SK-MEL-5 (cell line): ENCODE results near the gene CHCHD4. TPM values are rescaled to one million over a fixed set of nuclear protein-coding genes. Genes with fewer than 3 reads are reported as not detected.

ENCODE experiments used
- DNase-seq: peaks from one replicate; pipeline ENCODE4 v3.0.0-alpha.2; 2016; ENCODE audit warnings: low read depth, low spot score
- in situ Hi-C: cut with HindIII; loops from 2 replicates; pipeline ENCODE4 v1.10.0; 2016; ENCODE audit warnings: low sequenced_read_pairs, high pct_unique_total_duplicates, low pct_unique_long_range_greater_than_20kb
- polyA plus RNA-seq, 2 experiments: library from polyadenylated mRNA; depleted of rRNA; stranded (reverse); fragments of >200 nt; gene quantifications; 2 replicates each; pipeline ENCODE4 v1.2.3, GENCODE V29; 2015
- total RNA-seq: library from RNA; depleted of rRNA; stranded (reverse); fragments of >200 nt; shearing (Covaris generic); gene quantifications from 2 replicates; pipeline ENCODE4 v1.2.3, GENCODE V29; 2014; rRNA removed

CHCHD4 gene
- total RNA-seq, result 41.0 and 42.3 TPM in 2 replicates
- polyA plus RNA-seq (2015; cell fraction: cytosol; rRNA removed), result 30.3 and 34.7 TPM in 2 replicates
- 5.8 and 6.7 TPM in 2 replicates for polyA plus RNA-seq (2015; cell fraction: nucleus; rRNA removed)

- in situ Hi-C loops, result no loop called here
These were observed at the start of gene CHCHD4, which contains the start of gene TMEM43 for GRCh38 chr3:14124615-14125192. Gene CHCHD4, minus strand, starts transcription at chr3:14124870. Its CDS starts 194 bp downstream, at chr3:14124676. Gene TMEM43, plus strand, starts transcription at chr3:14125052. Its CDS starts 142 bp downstream, at chr3:14125194.

DNA sequence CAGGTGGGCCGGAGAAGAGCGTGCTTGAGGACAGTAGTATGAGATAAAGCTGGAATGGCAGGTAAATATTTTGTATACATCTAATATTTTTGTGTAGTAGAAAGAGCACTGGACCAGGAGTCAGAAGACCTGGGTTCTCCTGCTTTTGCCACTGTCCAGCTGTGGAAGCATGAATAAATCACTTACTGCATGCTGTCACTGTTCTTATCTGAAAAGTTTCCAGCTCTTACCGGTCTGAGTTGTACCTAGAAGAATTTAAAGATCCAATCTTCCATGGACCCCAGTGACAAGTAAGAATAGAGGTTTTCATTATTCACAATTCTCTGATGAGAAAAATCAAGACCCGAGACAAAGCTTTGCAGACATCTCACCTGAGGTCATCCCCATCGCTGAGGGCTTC, 47.8 kb upstream of the CHCHD4 start:
- in situ Hi-C loops, result no loop called here
- DNase-seq, result no peak

More at GRCh38 chr3:14124615-14125192, at the start of gene CHCHD4, which contains the start of gene TMEM43:
- DNase-seq, result peak; percentile 99

- DNase-seq, result no peak
These were observed 46.0 kb upstream of the CHCHD4 start for GRCh38 chr3:14170531-14171159.

DNA sequence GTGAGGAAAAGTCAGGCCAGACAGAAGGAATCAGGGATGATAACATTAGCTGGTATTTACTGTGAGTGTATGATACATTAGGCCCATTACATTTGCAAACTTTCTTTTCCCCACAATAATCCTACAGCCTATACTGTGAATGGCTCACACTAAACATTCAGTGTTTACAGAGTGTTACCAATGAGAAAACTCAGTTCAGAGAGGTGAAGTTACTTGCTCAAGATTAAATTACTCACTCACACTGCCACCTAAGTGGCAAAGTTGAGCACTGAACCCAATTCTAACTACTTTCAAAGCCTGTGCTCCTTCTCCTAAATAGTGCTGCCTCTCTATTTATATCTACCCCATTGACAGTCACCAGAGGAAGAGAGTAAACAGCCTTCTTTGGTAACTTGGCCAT, 45.2 kb upstream of the CHCHD4 start:
- no peak for DNase-seq
- in situ Hi-C loops, result no loop called here

More at GRCh38 chr3:14170531-14171159, 46.0 kb upstream of the CHCHD4 start:
- in situ Hi-C loops, result no loop called here

GRCh38 chr3:14169435-14169834, 44.8 kb upstream of the CHCHD4 start:
- DNase-seq, result no peak
- in situ Hi-C loops, result no loop called here

- in situ Hi-C loops, result no loop called here
- DNase-seq, result peak; percentile 38
These were observed 42.4 kb upstream of the CHCHD4 start for GRCh38 chr3:14166877-14167603.

GRCh38 chr3:14162178-14162577, 37.5 kb upstream of the CHCHD4 start:
- in situ Hi-C loops, result no loop called here
- DNase-seq, result no peak

- DNase-seq, result no peak
- in situ Hi-C loops, result no loop called here
These were observed 36.6 kb upstream of the CHCHD4 start for GRCh38 chr3:14161282-14161681.

- in situ Hi-C loops, result no loop called here
- no peak for DNase-seq
These were observed 34.8 kb upstream of the CHCHD4 start for GRCh38 chr3:14159426-14159825.

DNA sequence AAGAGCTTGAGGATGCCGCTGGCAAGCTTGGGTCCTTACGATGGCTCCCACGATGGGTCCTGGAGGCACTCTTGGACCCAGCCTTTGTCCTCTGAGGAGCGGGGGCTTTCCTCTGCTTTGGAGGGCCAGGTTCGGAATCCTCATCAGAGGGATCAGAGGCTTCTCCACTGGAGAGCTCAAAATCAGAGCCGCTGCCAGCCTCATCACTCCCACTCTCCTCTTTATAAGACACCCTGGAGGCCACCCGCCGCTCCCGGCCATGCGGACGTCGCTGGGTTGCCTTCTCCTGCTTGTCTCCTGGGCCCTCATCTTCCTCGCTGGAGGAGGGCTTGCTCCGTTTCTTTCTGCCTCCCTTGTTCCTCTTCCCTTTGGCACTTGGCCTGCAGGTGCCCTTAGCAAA, 33.7 kb upstream of the CHCHD4 start:
- in situ Hi-C loops, result no loop called here
- DNase-seq, result no peak

DNA sequence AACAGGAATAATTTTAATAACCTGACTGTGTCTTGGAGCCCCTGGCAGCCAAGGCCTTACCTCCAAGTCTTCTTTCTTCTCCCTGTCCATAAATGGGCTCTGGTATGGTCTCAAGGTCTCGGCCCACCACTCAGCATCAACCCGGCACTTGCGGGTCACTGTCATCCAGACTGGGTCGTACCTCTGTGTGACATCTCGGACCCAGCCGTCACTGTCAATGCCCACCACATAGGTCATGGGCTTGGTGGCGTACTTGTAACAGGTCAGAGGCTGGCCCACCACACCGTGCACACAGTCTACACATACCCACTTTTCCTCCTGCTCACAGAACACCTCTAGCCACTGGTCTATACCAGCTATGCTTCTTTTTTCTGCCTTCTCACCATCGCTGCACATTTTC, 33.3 kb upstream of the CHCHD4 start:
- in situ Hi-C loops, result no loop called here
- DNase-seq, result no peak

DNA sequence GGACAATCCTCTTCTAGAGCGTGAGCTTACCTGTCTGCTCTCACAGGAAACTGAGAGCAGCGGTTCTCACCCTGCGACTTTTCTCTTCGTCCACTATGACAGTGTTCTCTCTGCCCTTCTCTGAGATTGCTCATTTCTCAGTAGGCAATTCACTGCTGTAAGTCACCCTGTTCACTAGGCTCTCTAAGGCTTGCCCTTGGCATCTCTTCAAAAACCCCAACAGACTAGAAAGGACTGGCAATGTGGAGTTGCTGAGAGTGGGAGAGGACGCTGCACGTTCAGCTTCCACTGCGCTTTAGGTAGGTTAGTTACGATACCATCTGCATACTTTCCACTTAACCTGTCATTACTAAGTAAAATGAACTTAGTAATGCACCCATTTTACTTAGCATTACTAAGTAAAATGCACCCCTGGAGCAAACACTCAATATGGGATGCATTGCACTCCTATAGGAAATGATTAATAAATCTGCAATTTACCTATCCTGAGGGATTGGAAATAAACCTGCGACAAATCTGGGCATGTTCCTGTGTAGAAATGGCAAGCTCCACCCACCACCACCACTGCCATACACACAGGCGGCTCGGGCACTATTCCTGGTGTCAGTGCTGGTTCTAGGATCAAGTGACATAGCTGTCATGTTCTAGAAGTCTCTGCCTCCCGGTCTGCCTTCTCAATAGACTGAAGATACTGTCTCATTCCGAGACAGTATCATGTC, 32.3 kb upstream of the CHCHD4 start:
- DNase-seq, result no peak
- in situ Hi-C loops, result no loop called here

- in situ Hi-C loops, result no loop called here
- DNase-seq, result no peak
These were observed 31.5 kb upstream of the CHCHD4 start for GRCh38 chr3:14156201-14156600.

DNA sequence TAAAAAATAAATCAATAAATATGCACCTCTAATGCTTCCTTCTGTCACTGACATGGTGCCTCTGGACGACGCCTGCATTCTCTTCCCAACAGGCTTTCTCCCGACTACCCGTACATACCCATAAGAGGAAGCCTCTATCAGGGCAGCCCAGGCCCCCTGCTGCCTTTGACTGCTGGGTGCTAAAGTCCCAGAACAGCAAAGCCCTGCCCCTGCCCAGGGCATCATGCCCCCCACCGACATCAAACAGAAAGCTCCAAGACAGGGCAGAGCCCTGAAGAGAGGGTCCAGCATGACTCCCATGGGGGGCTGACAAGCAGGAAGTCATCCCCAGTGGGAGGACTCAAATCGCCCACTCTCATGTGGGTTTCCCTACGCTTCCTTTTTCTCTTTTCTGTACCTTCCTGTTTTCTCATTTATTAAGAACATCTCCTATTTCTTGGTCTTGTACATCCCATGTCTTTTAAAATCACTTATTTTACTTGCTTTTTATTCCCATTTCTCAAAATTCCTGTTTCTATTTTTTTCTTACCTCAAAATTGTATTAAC, 30.3 kb upstream of the CHCHD4 start:
- in situ Hi-C loops, result no loop called here
- DNase-seq, result no peak

- DNase-seq, result no peak
- in situ Hi-C loops, result no loop called here
These were observed 29.6 kb upstream of the CHCHD4 start for GRCh38 chr3:14154276-14154675.

DNA sequence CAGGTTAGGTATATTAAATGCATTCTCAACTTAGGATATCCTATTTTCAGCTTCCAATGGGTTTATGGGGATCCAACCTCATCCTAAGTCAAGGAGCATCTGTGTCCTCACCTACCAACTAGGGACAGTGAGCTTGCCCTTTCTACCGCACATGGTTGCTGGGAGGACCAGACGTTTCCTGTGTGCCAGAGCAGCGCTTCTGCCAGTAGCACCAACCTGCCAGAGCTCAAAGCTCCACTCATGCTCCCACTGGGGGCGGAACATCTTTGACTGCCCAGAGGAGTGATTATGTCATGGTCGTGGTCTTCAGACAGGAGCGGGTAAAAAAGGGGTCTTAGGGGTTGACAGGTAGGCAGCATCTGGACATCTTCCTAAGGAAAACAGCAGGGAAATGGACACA, 29.0 kb upstream of the CHCHD4 start:
- in situ Hi-C loops, result no loop called here
- no peak for DNase-seq

GRCh38 chr3:14152963-14153355, 28.3 kb upstream of the CHCHD4 start:
- in situ Hi-C loops, result no loop called here
- no peak for DNase-seq
